SH-SY5Y (cell line): ENCODE measurements around the gene ATP9B.

Experiments
- GATA2 ChIP-seq: IDR thresholded peaks from 2 replicates; pipeline ENCODE4 v1.6.1; 2011; ENCODE audit warnings: mild to moderate bottlenecking, low read depth, low read length
- GATA3 ChIP-seq: IDR thresholded peaks from 2 replicates; pipeline ENCODE4 v1.6.1; 2011; ENCODE audit warnings: low read depth, mild to moderate bottlenecking, low read length, moderate library complexity

Gene ATP9B

GRCh38 chr18:79065802-79066201, 3.4 kb upstream of the ATP9B start:
- no peak for TF ChIP-seq GATA3

GRCh38 chr18:79067611-79068010, 1.6 kb upstream of the ATP9B start:
- no peak for TF ChIP-seq GATA2
- TF ChIP-seq GATA3 = no peak

- no peak for TF ChIP-seq GATA3
- no peak for TF ChIP-seq GATA2
Observed at GRCh38 chr18:79068341-79068936, 755 bp upstream of the ATP9B start.

GRCh38 chr18:79069717-79070151, 540 bp downstream of the ATP9B start:
- no peak for TF ChIP-seq GATA3
- TF ChIP-seq GATA2 = no peak

GRCh38 chr18:79070486-79070885, 1.3 kb downstream of the ATP9B start:
- TF ChIP-seq GATA2 = no peak
- TF ChIP-seq GATA3 = no peak

GRCh38 chr18:79071037-79071436, 1.8 kb downstream of the ATP9B start:
- no peak for TF ChIP-seq GATA2

GRCh38 chr18:79071503-79072210, 2.5 kb downstream of the ATP9B start:
- TF ChIP-seq GATA3 (no peak), GATA2 (no peak)

- TF ChIP-seq GATA2 = no peak
- no peak for TF ChIP-seq GATA3
Observed at GRCh38 chr18:79077181-79077580, 8.0 kb downstream of the ATP9B start.

GRCh38 chr18:79092874-79093273, 23.7 kb downstream of the ATP9B start:
- TF ChIP-seq GATA2 = no peak
- TF ChIP-seq GATA3 = no peak

GRCh38 chr18:79093986-79094385, 24.8 kb downstream of the ATP9B start:
- TF ChIP-seq GATA3 (no peak), GATA2 (no peak)

GRCh38 chr18:79095216-79095615, 26.0 kb downstream of the ATP9B start:
- no peak for TF ChIP-seq GATA2
- TF ChIP-seq GATA3 = no peak

GRCh38 chr18:79100944-79101343, 31.8 kb downstream of the ATP9B start:
- TF ChIP-seq GATA3 (no peak), GATA2 (no peak)

GRCh38 chr18:79102886-79103285, 33.7 kb downstream of the ATP9B start:
- no peak for TF ChIP-seq GATA3
- no peak for TF ChIP-seq GATA2

GRCh38 chr18:79104137-79104536, 34.9 kb downstream of the ATP9B start:
- TF ChIP-seq GATA3 (no peak), GATA2 (no peak)

- TF ChIP-seq GATA2 (no peak), GATA3 (no peak)
Observed at GRCh38 chr18:79105455-79105854, 36.3 kb downstream of the ATP9B start.

GRCh38 chr18:79106084-79106483, 36.9 kb downstream of the ATP9B start:
- TF ChIP-seq GATA3 (no peak), GATA2 (no peak)

GRCh38 chr18:79107886-79108285, 38.7 kb downstream of the ATP9B start:
- TF ChIP-seq GATA3 (no peak), GATA2 (no peak)
